ENCODE data around the gene SPECC1.
A peak's percentile ranks its signal among the peaks of the same experiment; 100 is the strongest.
"Not testable (repeated sequence)": the region's sequence is repeated elsewhere in the genome, so short reads cannot be mapped to it uniquely, and the experiment has no call there.

Gene SPECC1

DNA sequence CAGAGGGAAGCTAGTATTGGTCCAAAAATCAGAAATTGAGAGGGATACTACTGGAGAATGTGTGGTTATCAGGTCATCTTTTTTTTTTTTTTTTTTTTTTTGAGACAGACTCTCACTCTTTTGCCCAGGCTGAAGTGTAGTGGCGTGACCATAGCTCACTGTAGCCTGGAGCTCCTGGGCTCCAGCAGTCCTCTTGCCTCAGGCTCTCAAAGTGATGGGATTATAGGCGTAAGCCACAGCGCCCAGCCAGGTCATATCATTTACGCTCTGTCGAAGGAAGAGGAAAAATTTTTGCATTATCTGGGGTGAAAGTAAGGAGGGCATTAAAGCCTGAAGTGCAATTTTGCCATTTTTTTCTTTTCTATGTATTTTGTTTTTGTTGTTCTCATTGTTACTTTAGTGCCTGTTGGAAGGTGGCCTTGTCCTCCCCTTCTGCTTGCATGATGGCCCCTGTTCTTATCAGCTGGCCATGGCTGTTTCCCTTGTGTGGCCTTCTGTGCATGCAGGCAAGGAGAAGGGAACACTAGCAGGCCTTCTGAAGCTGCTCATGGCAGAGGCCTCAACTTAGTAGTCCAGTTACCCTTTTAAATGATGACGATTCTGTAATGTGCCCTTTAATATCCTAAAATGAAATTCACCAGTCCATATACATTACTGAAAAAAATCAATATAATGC lies 118.3 kb downstream of the SPECC1 start:
- no peak for DNase-seq (ENCODE audit: low spot score)

DNA sequence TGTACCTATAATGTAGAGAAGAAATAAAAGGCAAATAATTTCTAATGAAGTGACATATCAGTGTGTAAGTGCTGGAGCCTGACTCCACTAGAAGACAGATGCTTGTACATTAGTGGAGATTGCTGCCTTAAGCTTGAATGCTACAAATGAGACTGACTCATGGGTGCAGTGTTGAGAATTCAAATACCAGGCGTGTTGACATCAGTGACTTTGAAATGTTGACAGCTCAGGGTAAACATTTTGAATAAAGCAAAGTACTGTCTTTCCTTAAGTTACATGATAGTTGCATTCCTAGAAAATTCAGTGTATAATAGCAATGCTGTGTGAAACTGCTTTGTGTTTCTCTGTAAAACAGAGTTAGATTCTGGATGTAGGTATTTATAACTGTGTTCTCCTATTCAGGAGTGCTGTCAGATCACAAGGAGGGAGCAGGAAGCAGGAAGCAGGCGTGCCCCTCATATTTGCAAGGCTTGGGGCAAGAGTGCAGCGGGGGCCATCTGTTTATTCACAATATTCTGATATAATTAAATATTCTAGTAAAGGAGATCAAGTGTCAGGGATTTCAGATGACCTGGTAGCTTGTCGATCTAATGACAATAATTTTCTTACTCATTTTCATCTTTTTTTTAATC lies 119.0 kb downstream of the SPECC1 start:
- DNase-seq (ENCODE audit: low spot score): peak; percentile 60

DNA sequence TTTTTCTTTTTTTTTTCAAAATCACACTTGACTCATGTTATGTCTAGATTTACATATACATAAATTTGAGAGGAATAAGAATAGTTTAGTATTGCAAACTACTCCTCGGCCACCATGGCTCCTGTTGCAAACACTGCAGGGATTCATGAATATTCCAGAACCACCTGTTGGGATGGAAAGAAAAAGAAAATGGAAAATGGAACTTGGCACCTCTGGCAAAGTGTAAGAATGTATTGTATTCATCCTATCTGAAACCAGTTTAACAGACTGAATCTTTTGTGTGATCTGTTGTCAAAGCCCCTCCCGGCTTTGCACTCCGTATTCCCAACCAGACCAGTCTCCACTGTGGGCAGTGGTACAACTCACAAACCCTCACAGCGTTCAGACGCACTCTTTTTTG lies 124.4 kb downstream of the SPECC1 start:
- no peak for DNase-seq (ENCODE audit: low spot score)

DNA sequence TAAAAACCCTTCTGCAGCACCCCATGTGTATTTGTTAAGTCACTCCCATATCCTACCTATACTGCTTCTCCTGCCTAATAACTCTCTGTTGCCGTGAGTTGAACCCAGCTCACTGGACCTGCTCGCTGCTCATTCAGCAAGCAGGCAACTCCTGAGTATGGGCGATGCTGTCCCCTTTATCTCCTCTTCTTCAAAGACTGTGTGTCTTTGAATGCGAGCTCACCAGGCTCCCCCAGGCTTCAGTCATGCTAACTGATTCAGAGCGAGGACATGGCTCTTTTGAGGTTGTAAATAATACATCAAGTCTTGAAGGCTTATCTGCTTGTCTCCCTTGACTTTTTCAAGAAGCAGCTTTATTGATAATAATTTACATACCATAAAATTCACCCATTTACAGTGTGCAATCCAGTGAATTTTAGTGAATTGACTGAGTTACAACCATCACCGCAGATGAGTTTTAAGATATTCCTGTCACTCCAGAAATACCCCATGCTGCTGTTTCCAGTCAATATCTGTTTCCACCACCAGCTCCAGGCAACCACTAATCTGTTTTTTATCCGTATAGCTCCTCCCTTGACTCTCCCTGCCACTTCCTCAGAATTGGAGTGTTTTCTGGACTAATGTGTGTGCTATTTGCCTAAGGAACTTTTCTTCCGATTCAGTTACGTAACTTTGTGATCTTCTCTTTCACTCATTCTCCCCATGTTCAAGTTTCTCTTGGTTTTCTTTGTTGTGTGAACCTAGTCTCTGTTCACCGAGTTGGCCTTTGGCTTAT lies 132.2 kb downstream of the SPECC1 start:
- no peak for DNase-seq (ENCODE audit: low spot score)

DNA sequence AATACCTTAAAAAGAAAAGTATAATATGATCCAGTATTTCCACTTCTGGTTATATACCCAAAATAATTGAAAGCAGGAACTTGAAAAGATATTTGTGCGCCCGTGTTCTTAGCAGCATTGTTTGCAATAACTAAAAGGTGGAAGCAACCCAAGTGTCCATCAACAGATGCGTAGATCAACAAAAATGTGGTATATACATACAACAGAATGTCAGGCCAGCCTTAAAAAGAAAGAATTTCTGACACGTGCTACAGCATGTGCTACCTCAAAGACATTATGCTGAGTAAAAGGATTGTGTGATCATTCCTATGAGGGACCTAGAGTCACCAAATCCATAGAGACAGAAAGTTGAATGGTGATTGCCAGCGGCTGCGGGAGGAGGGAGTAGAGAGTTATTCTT lies 133.1 kb downstream of the SPECC1 start:
- DNase-seq (ENCODE audit: low spot score): no peak

DNA sequence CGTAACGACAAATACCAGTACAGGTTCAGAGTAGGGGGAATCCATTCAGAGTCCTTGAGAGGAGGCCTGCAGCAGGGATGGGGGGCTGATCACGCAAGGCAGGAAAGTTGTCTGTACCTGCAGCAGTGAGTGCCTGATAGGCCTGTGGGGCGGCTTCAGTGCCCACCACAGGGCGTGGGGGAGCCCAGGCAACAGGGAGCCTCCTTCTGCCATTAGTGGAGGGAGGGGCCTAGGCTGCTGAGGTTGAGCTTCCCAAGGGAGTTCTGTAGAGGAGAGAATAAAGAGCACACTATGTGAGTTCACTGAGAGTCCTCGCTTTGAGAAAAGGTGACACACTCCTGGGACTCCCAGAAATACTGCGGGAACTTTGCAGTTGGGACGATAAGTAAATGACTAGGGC lies 134.6 kb downstream of the SPECC1 start:
- DNase-seq (ENCODE audit: low spot score): no peak

DNA sequence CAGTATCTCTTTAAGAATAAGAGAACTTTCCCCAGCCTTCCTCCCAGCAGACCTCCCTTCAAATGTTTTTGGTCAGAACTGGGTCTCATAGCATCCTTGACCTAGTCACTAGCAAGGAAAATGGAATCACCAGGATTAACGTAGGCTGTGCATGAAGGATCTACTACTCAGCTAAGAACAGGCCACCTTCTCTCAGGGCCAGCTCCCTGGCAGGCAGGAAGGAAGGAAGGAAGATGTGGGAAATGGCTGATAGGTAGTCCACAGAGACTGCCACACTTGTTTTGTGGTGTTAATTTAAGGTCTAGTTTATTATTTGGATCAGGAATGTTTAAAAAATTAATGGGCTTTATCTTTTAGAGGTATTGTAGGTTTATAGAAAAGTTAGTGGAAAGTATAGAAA lies 136.4 kb downstream of the SPECC1 start:
- no peak for DNase-seq (ENCODE audit: low spot score)

DNA sequence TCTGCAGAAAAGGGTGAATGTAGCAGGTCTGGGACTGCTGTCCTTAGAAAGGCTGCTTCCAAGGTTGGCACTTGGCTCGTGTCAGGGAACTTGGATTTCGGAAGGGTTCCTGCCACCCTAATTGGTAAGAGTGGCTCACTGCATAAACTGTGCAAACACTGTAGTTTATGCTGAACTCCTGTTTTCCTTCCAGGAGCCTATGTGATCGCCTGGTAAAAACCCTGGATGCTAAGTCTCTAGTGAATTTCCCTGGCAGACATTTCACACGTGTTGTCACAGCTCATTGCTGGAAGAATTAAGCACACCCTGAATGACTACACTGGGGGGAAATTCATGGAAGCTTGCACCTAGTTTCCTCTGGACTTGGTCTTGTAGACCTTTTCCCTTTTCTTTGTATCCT lies 140.1 kb downstream of the SPECC1 start:
- DNase-seq (ENCODE audit: low spot score): no peak

DNA sequence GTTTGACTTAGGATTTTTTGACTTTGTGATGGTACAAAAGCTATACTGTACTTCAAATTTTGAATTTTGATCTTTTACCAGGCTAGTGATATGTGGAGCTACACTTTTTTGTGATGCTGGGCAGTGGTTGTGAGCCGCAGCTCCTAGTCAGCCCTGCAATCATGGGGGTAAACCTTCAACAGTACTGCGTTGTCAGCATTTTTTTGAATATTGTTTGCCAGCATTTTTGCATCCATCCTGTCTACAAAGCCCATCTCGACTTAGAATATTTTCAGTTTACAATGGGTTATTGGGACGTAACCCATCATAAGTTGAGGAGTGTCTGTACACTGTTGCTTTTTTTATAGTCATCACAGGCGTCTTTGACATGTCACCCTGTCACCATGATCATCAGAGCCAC lies 142.0 kb downstream of the SPECC1 start:
- DNase-seq (ENCODE audit: low spot score): no peak

DNA sequence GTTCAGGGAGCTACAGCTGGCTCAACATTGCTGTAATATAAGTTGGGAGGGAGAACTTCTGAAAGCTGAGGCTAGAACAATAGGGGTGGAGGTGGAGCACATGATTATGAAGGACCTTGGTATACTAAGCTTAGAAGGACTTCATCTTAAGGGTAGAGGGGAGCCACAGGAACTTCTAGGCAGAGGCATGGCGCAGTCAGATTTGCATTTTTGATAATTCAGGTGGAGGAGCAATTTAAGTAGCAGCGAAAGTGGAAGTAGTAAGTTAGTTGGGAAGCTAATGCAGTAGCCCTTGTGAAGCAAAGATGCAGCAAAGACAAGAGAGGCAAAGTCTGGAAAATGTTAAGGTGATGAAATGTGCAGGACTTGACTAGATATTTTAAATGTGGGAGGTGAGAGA lies 144.1 kb downstream of the SPECC1 start:
- no peak for DNase-seq (ENCODE audit: low spot score)

DNA sequence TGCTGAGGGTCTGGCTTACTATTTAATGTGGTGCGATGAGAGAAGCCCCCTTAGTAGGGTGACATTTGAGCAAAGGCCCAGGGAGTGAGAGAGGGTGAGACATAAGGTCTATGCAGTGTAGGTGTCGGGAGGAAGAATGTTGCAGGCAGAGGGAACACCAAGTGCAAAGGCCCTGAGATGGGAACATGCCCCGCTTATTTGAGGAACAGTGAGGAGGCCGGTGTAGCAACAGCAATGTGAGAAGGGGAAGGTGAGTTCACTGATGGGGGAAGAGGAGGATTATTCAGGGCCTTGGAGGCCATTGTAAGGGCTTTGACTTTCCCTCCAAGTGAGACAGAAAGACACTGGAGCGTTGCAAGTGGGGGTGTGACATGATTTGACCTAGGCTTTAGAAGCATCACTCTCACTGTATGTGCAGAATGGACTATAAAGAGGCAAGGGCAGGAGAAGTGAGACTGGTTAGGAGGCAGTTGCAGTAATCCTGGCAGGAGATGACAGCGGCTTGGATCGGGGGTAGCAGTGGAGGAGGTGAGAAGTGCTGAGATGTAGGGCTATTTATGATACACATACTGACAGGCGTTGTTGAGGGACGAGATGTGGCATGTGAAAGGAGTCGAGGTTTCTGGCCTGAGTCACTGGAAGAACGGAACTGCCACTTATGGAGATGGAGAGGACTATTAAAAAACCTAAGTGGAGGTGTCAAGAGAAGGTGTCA lies 145.3 kb downstream of the SPECC1 start:
- DNase-seq (ENCODE audit: low spot score): no peak

DNA sequence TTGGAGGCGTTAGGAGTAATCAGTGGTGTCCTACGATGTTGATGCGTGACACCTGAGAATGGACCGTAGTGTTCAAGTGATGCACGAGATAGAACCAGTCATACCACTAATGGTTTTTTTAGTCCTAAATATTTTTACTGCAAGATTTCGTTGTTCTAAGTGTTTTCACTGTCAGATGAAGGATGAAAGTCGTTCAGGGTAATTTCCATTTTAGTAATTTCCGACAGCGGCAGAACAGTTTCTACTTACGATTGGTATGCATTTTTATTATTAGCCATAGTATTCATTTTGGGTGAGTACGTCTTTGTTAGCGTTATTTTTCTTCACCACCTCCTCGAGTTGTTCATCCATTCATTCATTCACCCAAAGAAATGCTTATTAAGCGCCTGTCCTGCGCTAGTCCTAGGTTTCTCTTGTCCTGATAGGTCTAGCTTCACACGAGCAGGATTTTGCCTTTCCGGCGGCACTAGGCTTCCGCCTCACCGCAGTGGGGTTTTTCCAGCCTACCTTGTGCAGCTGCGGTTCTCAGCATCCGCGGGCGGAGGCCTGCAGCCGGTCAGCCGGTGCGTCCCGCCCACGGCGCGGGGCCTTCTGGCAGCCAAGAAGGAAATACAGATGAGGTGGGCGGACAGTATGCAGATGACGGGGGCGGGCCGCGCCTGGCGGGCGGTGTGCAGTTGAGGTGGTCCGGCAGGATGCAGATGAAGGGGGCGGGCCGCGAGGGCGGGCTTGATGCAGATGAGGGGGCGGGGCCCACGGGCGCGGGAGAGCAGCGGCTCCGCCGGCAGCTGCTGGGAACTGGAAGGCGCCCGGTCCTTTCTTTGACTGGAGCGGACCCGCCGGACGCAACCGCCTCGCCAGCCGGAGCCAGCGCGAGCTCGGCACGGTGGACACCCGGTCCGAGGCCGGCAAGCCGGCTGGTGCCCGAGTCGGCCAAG lies 146.4 kb downstream of the SPECC1 start:
- DNase-seq (ENCODE audit: low spot score): peak; percentile 95

DNA sequence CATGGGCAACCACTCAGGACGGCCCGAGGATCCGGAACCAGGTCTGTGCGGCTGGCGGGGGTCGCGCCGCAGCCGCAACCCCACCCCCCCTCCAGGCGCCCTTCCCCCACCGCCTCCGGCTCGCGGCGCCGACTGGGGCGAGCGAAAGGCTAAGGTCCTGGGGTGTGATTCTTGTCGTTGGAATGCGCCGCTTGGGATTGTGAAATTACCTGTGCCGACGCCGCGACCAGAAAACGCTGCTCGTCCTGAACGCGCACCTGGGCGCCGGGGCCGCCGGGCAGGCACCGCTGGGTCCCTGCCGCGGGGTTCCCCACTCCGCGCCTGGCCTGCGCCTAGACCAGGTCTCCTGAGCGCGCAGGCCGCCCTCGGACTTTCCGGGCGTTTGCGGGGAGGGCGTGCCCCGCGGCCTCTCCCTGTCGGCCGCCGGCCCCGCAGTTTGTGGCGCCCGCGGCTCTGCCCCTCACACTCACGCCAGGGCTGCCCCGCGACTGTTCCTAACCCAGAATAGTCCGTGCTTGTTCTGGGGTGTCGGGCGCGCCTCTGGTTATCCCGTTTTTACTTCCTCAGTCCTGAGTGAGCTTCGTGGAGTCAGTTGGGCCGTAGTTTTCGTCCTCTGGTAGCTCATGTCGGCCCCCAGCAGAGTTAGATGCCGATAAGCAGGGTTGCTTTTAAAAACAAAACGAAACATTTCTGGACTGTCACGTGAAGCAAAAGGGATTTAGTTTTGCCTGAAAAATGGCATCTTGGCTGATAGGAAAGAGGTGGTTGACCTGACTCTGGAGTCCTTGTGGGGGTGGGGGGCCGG lies 147.2 kb downstream of the SPECC1 start:
- peak; percentile 28 for DNase-seq (ENCODE audit: low spot score)

DNA sequence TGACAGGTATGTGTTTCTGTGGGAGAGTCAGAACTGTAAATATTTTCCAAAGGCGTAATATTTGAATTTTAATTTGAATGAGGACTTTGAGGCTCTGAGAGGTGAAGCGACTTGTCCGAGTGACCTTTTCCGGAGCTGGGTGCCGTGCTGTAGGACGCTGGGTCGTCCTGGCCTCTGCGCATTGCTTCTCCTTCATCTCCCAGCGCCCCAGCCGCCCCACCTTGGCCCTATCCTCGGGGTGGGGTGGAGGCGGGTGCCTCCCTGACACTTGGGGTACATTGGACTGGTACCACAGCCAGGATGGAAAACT lies 147.8 kb downstream of the SPECC1 start:
- DNase-seq (ENCODE audit: low spot score): no peak

DNA sequence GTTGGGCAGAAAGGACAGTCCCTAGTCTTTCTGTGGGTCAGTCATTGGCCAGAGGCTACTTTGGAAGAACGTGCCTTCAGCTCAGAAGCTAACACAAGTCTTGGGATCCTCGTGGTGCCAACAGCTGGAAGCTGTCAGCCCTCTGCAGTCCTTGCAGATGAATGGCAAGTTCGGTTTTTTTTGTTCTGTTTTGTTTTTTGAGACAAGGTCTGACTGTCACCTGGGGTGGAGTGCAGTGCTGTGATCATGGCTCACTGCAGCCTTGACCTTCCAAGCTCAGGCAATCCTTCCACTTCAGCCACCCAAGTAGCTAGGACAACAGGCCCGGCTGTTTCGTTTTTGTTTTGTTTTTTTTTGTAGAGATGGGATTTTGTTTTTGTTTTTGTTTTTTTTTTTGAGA lies 149.4 kb downstream of the SPECC1 start:
- no peak for DNase-seq (ENCODE audit: low spot score)

DNA sequence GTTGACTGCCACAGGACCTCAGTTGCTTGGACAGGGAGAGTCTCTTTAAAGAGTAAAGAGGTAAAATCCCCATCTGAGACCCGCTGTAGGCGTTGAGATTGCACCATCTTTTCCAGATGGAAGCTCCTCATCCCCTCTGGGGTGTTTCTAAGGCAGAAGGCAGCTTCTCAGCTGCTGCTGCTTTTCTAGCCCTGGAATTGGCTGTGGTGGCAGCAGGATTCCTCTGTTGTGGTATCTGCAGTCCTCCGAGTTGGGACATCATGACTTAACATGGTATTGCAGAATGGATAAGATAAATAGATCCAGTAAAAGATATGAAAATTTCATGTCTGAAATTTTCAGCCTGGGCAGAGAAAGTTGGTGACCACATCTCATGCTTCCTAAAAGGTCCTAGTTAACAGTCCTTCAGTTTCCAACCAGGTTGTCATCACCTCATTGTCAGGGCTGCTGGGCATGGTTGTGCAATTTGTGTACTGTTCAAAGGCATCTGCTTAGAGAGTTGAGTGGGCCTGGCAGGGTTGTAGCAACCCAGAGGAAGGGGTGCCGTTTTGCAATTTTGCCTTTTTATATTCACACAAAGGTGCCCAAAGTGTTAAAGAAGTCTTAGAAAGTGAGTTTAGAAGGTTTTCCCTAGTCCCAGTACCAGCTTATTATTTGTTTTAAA lies 150.4 kb downstream of the SPECC1 start:
- no peak for DNase-seq (ENCODE audit: low spot score)

DNA sequence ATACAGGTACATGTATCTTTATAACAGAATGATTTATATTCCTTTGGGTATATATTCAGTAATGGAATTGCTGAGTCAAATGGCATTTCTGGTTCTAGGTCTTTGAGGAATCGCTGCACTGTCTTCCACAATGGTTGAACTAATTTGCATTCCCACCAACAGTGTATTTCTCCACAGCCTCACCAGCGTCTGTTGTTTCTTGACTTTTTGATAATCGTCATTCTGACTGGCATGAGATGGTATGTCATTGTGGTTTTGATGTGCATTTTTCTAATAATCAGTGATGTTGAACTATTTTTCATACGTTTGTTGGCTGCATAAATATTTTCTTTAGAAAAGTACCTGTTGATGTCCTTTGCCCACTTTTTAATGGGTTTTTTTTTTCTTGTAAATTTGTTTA lies 156.4 kb downstream of the SPECC1 start:
- DNase-seq (ENCODE audit: low spot score): not testable (repeated sequence)

DNA sequence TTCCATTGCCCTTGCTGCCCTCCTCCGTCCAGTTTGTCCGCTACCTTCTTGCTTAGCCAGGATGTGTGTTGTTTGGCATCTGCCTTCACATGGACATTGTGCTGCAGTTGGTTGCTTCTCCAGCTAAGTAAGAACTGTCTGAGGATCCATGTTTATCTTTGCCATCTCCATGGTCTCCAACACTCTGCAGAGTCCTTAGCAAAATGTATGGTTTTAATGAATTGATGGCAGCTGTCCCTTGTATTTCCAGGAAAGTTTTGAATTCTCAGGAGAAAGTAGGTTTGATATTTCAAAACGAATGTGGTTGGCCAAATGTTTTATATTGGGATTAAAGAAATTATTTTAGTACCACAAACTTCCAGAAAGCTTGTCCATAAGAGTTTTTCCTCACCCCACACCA lies 160.9 kb downstream of the SPECC1 start:
- no peak for DNase-seq (ENCODE audit: low spot score)

DNA sequence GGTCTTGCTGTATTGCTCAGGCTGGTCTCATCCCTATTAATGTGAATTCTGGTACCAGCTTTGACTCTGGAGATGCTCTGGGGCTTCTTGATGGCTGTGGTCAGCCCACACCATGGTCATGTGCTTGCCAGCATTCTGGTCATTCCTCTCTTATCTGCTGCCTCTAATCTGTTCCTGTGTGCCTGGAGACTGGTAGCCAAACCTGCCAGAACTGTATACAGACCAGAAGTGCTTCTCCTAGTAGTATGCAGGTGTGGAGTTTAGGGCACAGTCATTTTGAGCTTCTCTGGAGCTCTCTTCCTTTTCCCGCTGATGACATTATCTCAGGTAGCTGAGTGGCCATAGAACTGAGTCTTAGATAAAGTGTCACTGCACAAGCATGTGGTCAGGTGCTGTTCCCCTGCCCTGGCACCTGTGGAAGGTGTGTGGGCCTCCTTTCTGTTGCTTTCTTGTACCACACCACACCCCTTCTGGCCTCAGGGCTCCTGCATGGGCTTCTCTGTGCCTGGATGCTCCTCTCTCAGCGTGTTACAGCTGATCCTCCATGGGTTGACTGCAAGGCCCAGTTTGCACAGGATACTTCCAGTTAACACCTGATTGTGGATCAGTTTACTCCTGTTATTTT lies 162.7 kb downstream of the SPECC1 start:
- DNase-seq (ENCODE audit: low spot score): no peak

DNA sequence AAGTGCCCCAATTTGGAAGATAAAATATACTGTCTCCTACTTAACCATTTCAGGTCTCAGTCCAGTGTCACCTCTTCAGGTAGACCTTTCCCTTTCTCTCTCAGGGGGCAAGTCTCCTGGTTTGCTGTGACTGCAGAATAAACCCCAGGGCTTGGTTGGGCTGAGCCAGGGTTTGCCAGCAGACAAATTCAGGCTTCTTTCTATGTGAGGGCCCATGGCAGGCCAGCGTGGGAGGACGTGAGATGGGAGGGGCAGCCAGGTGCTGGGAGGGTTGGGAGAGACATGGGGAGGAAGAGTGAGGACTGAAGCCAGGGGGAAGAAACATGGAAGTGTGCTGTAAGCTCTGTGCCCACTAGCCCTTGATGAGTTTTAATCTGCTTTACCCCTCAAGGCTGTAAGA lies 163.2 kb downstream of the SPECC1 start:
- DNase-seq (ENCODE audit: low spot score): no peak

Measured in pons (tissue), 1 donor.